Iris pigment epithelial cell (primary cell): ENCODE data around the gene SRL.
A peak's percentile ranks its signal among the peaks of the same experiment; 100 is the strongest.

ENCODE experiments used
- DNase-seq: peaks from one replicate; pipeline ENCODE4 v3.0.0-alpha.2; 2011; ENCODE audit warnings: low read depth

Gene SRL

GRCh38 chr16:4200781-4201137 is 41.1 kb downstream of the SRL start:
- DNase-seq: peak; percentile 20

GRCh38 chr16:4200000-4200780 is 41.7 kb downstream of the SRL start:
- DNase-seq: peak; percentile 54

GRCh38 chr16:4198816-4199215 is 43.1 kb downstream of the SRL start:
- DNase-seq: no peak

- no peak for DNase-seq
These were observed 47.2 kb downstream of the SRL start for GRCh38 chr16:4194661-4195060.

- no peak for DNase-seq
These were observed 48.0 kb downstream of the SRL start for GRCh38 chr16:4193920-4194319.

DNA sequence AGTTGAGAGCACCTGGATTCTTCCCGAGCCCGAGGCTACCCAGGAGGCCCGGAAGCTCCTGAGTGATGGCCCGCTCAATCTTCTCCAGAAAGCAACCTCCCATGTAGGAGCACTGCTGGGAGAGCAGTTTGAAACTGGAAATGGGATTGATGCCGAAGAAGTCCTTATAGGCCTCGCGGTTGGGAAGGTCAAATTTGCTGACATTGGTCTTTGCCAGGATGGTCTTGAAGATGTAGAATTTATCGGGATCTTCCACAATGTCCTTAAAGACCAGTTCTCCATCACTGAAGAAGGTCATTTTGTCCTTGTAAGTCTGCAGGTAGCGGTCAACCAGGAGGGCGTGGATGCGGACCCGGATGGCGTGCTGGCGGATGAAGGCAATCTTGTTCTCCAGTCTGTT is 49.7 kb downstream of the SRL start:
- DNase-seq: no peak

- no peak for DNase-seq
These were observed 51.1 kb downstream of the SRL start for GRCh38 chr16:4190712-4191333.

- DNase-seq: no peak
These were observed 51.8 kb downstream of the SRL start for GRCh38 chr16:4190086-4190485.

DNA sequence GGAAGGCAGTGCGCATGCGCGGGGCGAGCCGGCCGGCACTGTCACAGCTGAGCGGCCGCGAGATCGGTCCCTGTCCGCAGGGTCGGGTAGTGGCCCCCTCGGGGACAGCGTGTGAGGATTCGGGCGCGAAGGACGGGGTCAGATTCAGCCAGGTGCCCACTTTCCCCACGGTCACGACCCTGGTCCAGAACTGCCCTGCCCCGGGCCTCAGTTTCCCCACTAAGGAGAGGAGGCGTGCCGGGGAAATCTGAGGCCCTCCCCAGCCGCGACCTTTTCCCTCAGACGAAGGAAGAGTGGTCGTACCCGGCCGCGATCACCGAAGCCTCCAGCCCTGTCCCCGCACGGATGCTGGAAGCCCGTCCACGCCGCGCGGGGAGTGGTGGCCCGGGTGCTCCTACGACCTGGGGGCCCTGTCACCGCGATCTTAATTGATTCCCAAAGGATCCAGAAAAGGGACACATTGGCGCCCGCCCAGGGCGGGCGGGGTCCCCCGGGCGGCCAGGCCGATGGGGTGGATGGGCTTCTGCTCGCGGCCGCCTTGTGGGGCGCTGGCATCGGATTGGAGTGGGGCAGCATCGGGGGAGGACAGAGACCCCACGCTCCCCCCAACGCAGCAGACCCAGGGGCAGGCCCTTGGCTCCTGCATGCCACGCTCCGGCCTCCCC is 57.7 kb downstream of the SRL start:
- no peak for DNase-seq

- peak; percentile 88 for DNase-seq
These were observed 58.4 kb downstream of the SRL start for GRCh38 chr16:4183237-4184037.

DNA sequence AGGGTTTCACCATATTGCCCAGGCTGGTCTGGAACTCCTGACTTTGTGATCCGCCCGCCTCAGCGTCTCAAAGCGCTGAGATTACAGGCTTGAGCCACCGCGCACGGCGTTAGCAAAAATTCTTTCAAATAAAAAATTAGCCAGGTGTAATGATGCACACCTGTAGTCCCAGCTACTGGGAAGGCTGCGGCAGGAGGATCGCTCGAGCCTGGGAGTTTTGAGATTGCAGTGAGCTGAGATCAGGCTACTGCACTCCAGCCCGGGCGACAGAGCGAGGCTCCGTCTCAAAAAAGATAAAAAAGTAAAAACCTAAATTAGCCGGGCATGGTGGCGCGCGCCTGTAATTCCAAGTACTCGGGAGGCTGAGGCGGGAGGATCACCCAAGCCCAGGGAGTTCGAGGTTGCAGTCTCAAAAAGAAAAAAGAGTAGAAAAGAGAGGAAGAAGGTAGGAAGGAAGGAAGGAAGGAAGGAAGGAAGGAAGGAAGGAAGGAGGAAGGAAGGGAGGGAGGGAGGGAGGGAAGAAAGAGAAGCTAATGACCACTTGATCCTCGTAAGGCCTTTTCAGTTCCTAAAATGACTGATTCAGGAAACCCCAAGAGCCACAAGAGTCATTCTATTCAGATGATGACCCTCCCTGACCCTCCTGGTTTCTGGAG is 59.2 kb downstream of the SRL start:
- DNase-seq: no peak

DNA sequence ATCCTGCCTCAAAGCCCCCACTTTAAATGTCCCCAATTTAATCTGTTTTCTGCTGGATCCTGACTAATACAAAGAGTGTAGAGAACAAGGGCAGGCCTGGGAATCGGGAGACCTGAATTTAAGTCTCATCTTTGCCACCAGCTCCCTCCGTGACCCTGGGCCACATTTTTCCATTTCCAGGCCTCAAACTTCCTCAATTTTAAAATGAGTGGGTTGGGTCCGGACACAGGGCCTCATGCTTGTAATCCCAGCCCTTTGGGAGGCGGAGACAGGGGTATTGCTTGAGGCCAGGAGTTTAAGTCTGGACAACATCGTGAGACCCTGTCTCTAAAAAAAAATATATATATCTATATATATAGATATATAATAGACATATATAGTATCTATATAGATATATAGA is 61.4 kb downstream of the SRL start:
- DNase-seq: no peak

- no peak for DNase-seq
These were observed 62.1 kb downstream of the SRL start for GRCh38 chr16:4179763-4180260.

DNA sequence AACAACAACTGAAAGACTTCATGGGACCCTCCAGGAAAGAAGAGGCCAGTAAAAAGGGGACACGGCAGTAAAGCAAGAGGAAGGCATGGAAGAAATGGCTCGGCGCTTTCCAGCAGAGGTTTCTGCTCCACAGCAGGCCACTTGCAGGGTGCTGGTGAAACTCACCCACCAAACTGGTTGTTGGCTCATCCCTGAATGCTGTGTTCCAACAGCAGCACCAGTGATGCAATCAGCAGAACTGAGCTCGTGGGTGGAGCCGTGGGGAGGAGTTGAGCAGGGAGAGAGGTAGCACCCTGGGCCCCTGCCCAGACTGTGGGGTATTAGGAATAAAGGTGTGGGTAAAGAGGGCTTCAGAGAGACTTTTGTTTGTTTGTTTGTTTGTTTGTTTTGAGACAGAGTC is 62.9 kb downstream of the SRL start:
- peak; percentile 69 for DNase-seq

GRCh38 chr16:4178468-4179010 is 63.3 kb downstream of the SRL start:
- no peak for DNase-seq

DNA sequence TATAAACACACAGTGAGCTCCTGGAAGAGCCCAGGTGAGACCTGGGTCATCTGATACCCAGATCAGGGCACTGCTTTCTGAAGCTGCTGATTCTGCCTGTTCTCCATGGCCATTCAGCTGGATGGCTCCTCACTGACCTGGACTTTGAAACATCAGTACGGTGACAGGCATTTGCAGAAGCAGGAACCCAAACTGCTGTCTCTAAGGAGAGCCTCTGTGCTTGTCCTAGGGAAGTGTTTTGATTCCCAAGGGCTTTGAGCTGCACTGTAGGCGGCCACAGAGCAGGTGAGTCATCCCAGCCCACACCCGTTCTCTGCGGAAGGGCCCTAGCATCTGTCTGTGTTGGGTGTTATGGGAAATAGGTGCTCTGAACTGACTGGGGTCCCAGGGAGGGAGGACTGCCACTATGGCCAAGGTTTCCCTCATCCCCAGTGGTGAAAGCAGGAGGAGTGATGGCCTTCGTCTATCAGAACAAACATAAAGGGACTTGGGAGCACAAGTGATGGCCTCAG is 64.9 kb downstream of the SRL start:
- DNase-seq: peak; percentile 73

GRCh38 chr16:4175849-4176248 is 66.0 kb downstream of the SRL start:
- no peak for DNase-seq

- DNase-seq: peak; percentile 76
These were observed 69.8 kb downstream of the SRL start for GRCh38 chr16:4172070-4172469.

DNA sequence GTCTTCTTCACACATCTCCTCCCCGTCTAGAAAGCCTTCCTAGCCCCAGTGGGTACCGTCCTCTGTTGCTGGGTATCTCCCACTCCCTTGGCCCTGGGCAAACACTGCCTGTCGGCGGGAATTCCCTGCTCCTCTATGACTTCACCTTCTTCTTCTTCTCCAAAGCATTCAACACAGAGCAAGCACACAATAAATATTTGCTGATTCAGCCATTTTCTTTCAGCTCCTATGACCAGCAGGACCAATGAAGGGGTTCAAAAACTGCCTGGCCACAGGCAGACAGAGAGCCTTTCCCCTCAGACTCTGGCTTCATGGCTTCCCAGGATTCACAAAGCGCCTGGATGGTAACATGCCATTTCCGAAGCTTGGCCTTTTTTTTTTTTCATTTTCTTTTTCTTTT is 72.5 kb downstream of the SRL start:
- DNase-seq: no peak

- DNase-seq: no peak
These were observed 75.1 kb downstream of the SRL start for GRCh38 chr16:4166821-4167220.
